Stimulated activated CD8-positive, alpha-beta memory T cell treated with anti-CD3 and anti-CD28 coated beads, Interleukin-4, amount 100 ng/mL, for 1 hour (primary cell): ENCODE measurements around the gene SWAP70.

Source experiments
- DNase-seq, 2 donors: peaks; one replicate each; pipeline ENCODE4 v3.0.0-alpha.2; 2020; ENCODE audit warnings: low read depth in 2 of 2, low spot score in 1 of 2

SWAP70 gene

GRCh38 chr11:9774109-9774508 is 110.2 kb downstream of the SWAP70 start:
- no peak for DNase-seq

GRCh38 chr11:9774591-9775397 is 110.9 kb downstream of the SWAP70 start:
- no peak for DNase-seq

- no peak for DNase-seq
Observed at GRCh38 chr11:9775398-9775779, 111.5 kb downstream of the SWAP70 start.

GRCh38 chr11:9776203-9776602 is 112.3 kb downstream of the SWAP70 start:
- DNase-seq = no peak

GRCh38 chr11:9777066-9777465 is 113.2 kb downstream of the SWAP70 start:
- no peak for DNase-seq

- no peak for DNase-seq
Observed at GRCh38 chr11:9777525-9777924, 113.6 kb downstream of the SWAP70 start.

- DNase-seq = no peak
Observed at GRCh38 chr11:9780929-9781328, 117.1 kb downstream of the SWAP70 start.

- DNase-seq = no peak
Observed at GRCh38 chr11:9783986-9784385, 120.1 kb downstream of the SWAP70 start.

- DNase-seq = no peak
Observed at GRCh38 chr11:9784602-9785315, 120.9 kb downstream of the SWAP70 start.

GRCh38 chr11:9787260-9787659 is 123.4 kb downstream of the SWAP70 start:
- DNase-seq = no peak

GRCh38 chr11:9787981-9788521 is 124.2 kb downstream of the SWAP70 start:
- DNase-seq = no peak

- DNase-seq = no peak
Observed at GRCh38 chr11:9789910-9790309, 126.0 kb downstream of the SWAP70 start.

GRCh38 chr11:9790703-9791102 is 126.8 kb downstream of the SWAP70 start:
- no peak for DNase-seq

- DNase-seq = no peak
Observed at GRCh38 chr11:9796266-9796665, 132.4 kb downstream of the SWAP70 start.

GRCh38 chr11:9796854-9797253 is 133.0 kb downstream of the SWAP70 start:
- DNase-seq = no peak

GRCh38 chr11:9797300-9797699 is 133.4 kb downstream of the SWAP70 start:
- DNase-seq = no peak

- DNase-seq = no peak
Observed at GRCh38 chr11:9799886-9800285, 136.0 kb downstream of the SWAP70 start.

GRCh38 chr11:9802291-9802861 is 138.5 kb downstream of the SWAP70 start:
- DNase-seq = no peak
